K562 (cell line): ENCODE results near the gene CEP85L. TPM values are rescaled to one million over a fixed set of nuclear protein-coding genes. Genes with fewer than 3 reads are reported as not detected.

Source experiments
- ATAC-seq: fragments of 200-7000 bp; cut with Tn5 transposase; 3 replicates; pipeline ENCODE4 v1.9.1; 2020; ENCODE audit warnings: moderate library complexity
- BruUV-seq: library from RNA; stranded (reverse); fragments of 400-500 nt; replicated peaks from 2 replicates; lab custom pipeline; 2021; lab: Mats Ljungman, UMichigan
- CTCF ChIA-PET: fragments of 300-600 bp; formaldehyde crosslinking; extraction: SDS; loops from one replicate; lab custom pipeline; 2021; ENCODE audit warnings: low intra/inter-chr PET ratio; lab: Yijun Ruan, JAX
- POLR2A ChIA-PET: fragments of 300-600, 350-650 bp; sonication (Branson Sonifier 250); formaldehyde crosslinking; extraction: SDS; loops from one replicate; lab custom pipeline; 2021; ENCODE audit warnings: antibody characterized with exemption, inconsistent platforms; lab: Yijun Ruan, JAX
- DNase-seq, 4 experiments: peaks; one replicate each; pipeline versions ENCODE4 v3.0.0 to v3.0.0-alpha.2; 2011 to 2018; ENCODE audit warnings: low spot score in 3 of 4, mixed read lengths in 3 of 4; ENCODE audit errors: extremely low read depth in 1 of 4
- FAIRE-seq: peaks from 2 replicates; lab custom pipeline; 2011; peaks lifted over from hg19 to GRCh38; lab: Jason Lieb, UNC
- H2AFZ ChIP-seq: 2 replicates; pipeline ENCODE4 v1.6.0; 2011; ENCODE audit warnings: low read depth, low read length, control low read depth, inconsistent platforms
- H3K27ac ChIP-seq: fragments of 200-600 bp; 3 replicates; pipeline ENCODE4 v1.8.0; 2011; ENCODE audit warnings: low read depth, mild to moderate bottlenecking, control low read depth, inconsistent platforms, low read length, moderate library complexity, mixed read lengths; ENCODE audit errors: extremely low read depth
- H3K27me3 ChIP-seq, 2 experiments: fragments of 300-600 bp in 1 of 2; 2 replicates in 1 of 2; 3 replicates in 1 of 2; pipeline versions ENCODE4 v1.6.0 to v1.8.0; 2011; ENCODE audit warnings: inconsistent platforms in 2 of 2, low read length in 2 of 2, mild to moderate bottlenecking in 1 of 2, mixed read lengths in 1 of 2, moderate library complexity in 1 of 2; ENCODE audit not compliant: control insufficient read depth in 2 of 2, insufficient read depth in 2 of 2
- H3K36me3 ChIP-seq: fragments of 300-600 bp; 3 replicates; pipeline ENCODE4 v1.8.0; 2011; ENCODE audit warnings: mild to moderate bottlenecking, low read length, inconsistent platforms; ENCODE audit not compliant: control insufficient read depth, insufficient read depth
- H3K4me1 ChIP-seq, 2 experiments: fragments of 200-600 bp in 1 of 2; replicated peaks in 1 of 2; 2 replicates in 1 of 2; 3 replicates in 1 of 2; pipeline versions ENCODE4 v1.5.1 to v1.8.0; 2011; ENCODE audit warnings: inconsistent platforms in 2 of 2, low read length in 2 of 2, mild to moderate bottlenecking in 1 of 2, mixed read lengths in 1 of 2, moderate library complexity in 1 of 2; ENCODE audit not compliant: control insufficient read depth in 2 of 2, insufficient read depth in 2 of 2
- H3K4me2 ChIP-seq: 2 replicates; pipeline ENCODE4 v1.6.1; 2011; ENCODE audit warnings: low read length, control low read depth, inconsistent platforms, mixed read lengths; ENCODE audit not compliant: insufficient read depth
- H3K4me3 ChIP-seq: fragments of 200-600 bp; sonication (generic), shearing (Covaris generic); 2 replicates; pipeline ENCODE4 v1.5.1; 2016; ENCODE audit warnings: control low read depth, inconsistent platforms
- H3K79me2 ChIP-seq: fragments of 200-600 bp; 3 replicates; pipeline ENCODE4 v1.8.0; 2011; ENCODE audit warnings: low read length, inconsistent platforms; ENCODE audit not compliant: control insufficient read depth, insufficient read depth
- H3K9ac ChIP-seq, 2 experiments: 2 replicates each; pipeline versions ENCODE4 v1.6.0 to v1.6.1; 2011; ENCODE audit warnings: low read depth in 2 of 2, low read length in 2 of 2, control low read depth in 1 of 2, inconsistent platforms in 1 of 2, mild to moderate bottlenecking in 1 of 2, mixed read lengths in 1 of 2; ENCODE audit not compliant: insufficient read depth in 1 of 2
- H3K9me1 ChIP-seq: one replicate; pipeline ENCODE4 v1.6.0; 2011; ENCODE audit warnings: inconsistent platforms, mild to moderate bottlenecking, low read length, moderate library complexity; ENCODE audit not compliant: control insufficient read depth, insufficient read depth
- H3K9me3 ChIP-seq: replicated peaks from 2 replicates; pipeline ENCODE4 v1.5.1; 2011; ENCODE audit warnings: low read depth, low read length, inconsistent platforms; ENCODE audit not compliant: control insufficient read depth, insufficient read depth
- H4K20me1 ChIP-seq: replicated peaks from 2 replicates; pipeline ENCODE4 v1.6.1; 2011; ENCODE audit warnings: low read length, inconsistent platforms, mixed read lengths; ENCODE audit not compliant: control insufficient read depth, insufficient read depth
- COPS2 ChIP-seq: fragments of 450-650 bp; conservative IDR thresholded peaks from 2 replicates; pipeline ENCODE4 v1.6.1; 2016; ENCODE audit warnings: mild to moderate bottlenecking, moderate library complexity
- FIP1L1 ChIP-seq: fragments of 200-400 bp; formaldehyde crosslinking; IDR thresholded peaks from 2 replicates; pipeline ENCODE4 v1.6.1; 2018; ENCODE audit warnings: mild to moderate bottlenecking, low read depth, low read length; ENCODE audit not compliant: poor library complexity, severe bottlenecking
- HDAC8 ChIP-seq: fragments of 450-650 bp; IDR thresholded peaks from 2 replicates; pipeline ENCODE4 v1.6.1; 2016; ENCODE audit warnings: mild to moderate bottlenecking, missing genetic modification characterization, moderate library complexity, missing compliant biosample characterization
- POU5F1 ChIP-seq: fragments of 150-350 bp; IDR thresholded peaks from 2 replicates; pipeline ENCODE4 v1.6.1; 2014; ENCODE audit warnings: borderline replicate concordance, low read length, low read depth, mild to moderate bottlenecking; ENCODE audit not compliant: partially characterized antibody
- PRPF4 ChIP-seq: fragments of 200-400 bp; formaldehyde crosslinking; IDR thresholded peaks from one replicate; pipeline ENCODE4 v1.6.1; 2017; ENCODE audit warnings: low read length, low read depth, mild to moderate bottlenecking; ENCODE audit not compliant: insufficient read depth, poor library complexity, severe bottlenecking
- RBM39 ChIP-seq: fragments of 200-400 bp; formaldehyde crosslinking; optimal IDR thresholded peaks from 2 replicates; pipeline ENCODE3; 2018; ENCODE audit warnings: low read depth, low read length
- SIN3A ChIP-seq, 2 experiments: fragments of 150-350 bp in 1 of 2; IDR thresholded peaks; 2 replicates each; pipeline ENCODE4 v1.6.1; 2011 to 2016; ENCODE audit warnings: borderline replicate concordance in 2 of 2, low read depth in 2 of 2, low read length in 2 of 2, mild to moderate bottlenecking in 2 of 2, moderate library complexity in 2 of 2; ENCODE audit not compliant: control insufficient read depth in 1 of 2
- TAF15 ChIP-seq: fragments of 200-400 bp; formaldehyde crosslinking; IDR thresholded peaks from 2 replicates; pipeline ENCODE4 v1.6.1; 2017; ENCODE audit warnings: mild to moderate bottlenecking, low read depth, low read length, moderate library complexity
- ZNF316 ChIP-seq: fragments of 450-650 bp; IDR thresholded peaks from 2 replicates; pipeline ENCODE4 v1.6.1; 2016
- WGBS: fragments of 100-300 bp; shearing (Covaris generic); methylation state at CpG from one replicate; pipeline ENCODE4 v1.1.6; 2016; ENCODE audit warnings: low coverage, mixed read lengths; ENCODE audit not compliant: insufficient coverage; ENCODE audit errors: missing lambda C conversion rate; 5-methylcytosine and 5-hydroxymethylcytosine counted together
- in situ Hi-C: fragments of 300-500 bp; cut with MboI; formaldehyde crosslinking; loops from 4 replicates; pipeline ENCODE4 v1.15.0; 2018; ENCODE audit warnings: inconsistent platforms, mixed read lengths
- intact Hi-C: fragments of 100-400 bp; cut with micrococcal nuclease; formaldehyde crosslinking; loops from 2 replicates; pipeline ENCODE4 v1.14.2; 2022
- polyA plus RNA-seq, 8 experiments: library from polyadenylated mRNA; depleted of rRNA in 4 of 8; stranded (reverse) in 5 of 8; unstranded in 3 of 8; fragments of >200 nt; fragmentation: Nextera tagmentation in 2 of 8; fragmentation: Illumina TruSeq in 1 of 8; extraction: Ambion mirVana in 2 of 8; extraction: Trizol in 1 of 8; gene quantifications; 2 replicates each; pipeline versions ENCODE4 v1.2.1 to v1.2.3, GENCODE V29; 2011 to 2014; ENCODE audit warnings: inconsistent platforms in 1 of 8, missing spikeins in 1 of 8
- total RNA-seq, 7 experiments: library from RNA; depleted of rRNA in 6 of 7; stranded (reverse); fragments of >200 nt in 6 of 7; fragmentation: Illumina TruSeq in 2 of 7; extraction: Trizol in 2 of 7; gene quantifications; 2 replicates each; pipeline versions ENCODE4 v1.2.1 to v1.2.3, GENCODE V29; 2011 to 2021; ENCODE audit warnings: low replicate concordance in 1 of 7
- TF ChIP-seq, protein P1 (sequence below): sonication (generic); formaldehyde crosslinking; IDR thresholded peaks from 2 replicates; pipeline ENCODE4 v1.8.1; 2023; ENCODE audit warnings: mild to moderate bottlenecking, missing genetic modification reagents
- TF ChIP-seq, protein P2 (sequence below), 2 experiments: IDR thresholded peaks; 2 replicates each; pipeline ENCODE4 v1.6.1; 2012; ENCODE audit warnings: improper control_type of control experiment in 2 of 2, low read depth in 2 of 2, low read length in 2 of 2, borderline replicate concordance in 1 of 2
- TF ChIP-seq, protein P3 (sequence below): fragments of 200-800 bp; sonication (Bioruptor generic); IDR thresholded peaks from 2 replicates; pipeline ENCODE4 v1.6.1; 2017; ENCODE audit warnings: missing genetic modification characterization, missing compliant biosample characterization

The CEP85L gene
- total and polyA plus RNA-seq, 9 of the 15 experiments (the other 6 are each of a cell fraction or from before 2014, with no cell fraction given), result 4.5 to 15.8 (median 8.3) TPM

DNA sequence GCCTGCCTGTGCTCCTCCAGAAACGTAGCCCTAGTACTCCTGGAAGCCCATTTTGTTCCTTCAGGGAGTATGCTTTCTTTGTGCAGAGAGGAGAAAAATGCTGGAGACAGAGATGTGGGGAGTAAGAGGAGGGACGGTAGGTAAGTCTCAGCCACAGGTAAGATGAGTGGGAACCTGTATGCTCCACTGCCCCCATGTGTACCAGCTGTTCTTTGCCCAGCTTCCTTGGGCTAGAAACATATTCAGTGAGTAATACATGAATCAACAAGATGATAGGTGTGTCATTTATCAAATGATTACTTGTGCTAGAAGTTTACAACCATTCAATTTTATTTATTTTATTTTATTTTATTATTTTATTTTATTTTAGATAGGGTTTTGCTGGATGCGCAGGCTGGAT, 13.6 kb upstream of the CEP85L start (continued):
- no peak for TF ChIP-seq TAF15

DNA sequence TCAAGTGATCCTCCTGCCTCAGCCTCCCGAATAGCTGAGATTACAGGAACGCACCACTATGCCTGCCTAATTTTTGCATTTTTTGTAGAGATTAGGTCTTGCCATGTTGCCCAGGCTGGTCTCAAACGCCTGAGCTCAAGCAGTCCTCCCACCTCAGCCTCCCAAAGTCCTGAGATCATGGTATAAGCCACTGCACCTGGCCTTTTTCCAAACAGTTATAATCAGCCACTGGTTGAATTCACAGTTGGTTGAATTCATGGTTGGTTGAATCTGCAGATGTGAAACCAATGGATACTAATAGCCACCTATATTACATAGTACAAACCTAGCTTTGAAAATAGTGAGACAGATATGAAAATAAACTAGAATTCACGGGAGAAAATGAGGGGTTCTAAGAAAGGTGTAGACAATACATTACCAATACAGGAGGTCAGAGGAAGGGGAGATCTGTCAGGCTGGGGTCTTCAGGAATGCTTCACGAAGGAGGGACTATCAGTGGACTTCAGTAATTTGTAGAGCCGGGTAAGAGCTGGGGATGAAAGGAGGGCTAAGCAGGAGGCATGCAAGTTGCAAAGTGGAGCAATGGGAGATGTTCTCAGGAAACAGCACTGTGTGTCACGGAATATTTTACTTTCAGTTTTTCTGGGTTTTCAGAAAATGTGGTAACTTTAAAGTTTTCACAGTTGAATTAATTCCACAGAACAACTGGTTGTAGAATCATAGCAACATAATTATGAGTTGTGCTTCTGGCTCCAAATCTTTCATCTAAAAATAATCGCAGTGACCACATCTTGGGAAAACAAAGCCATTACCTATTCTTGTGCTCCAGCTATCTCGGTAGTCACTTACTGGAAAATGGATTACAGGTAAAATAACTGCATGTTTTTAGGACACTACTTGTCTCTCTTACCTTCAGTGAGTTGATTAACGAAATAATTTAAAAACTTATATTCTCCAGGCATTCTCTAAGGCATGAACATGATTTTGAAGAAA, 12.9 kb upstream of the CEP85L start:
- Histone ChIP-seq H3K27ac (no peak overlapping the region), H3K9me1 (no peaks in the 10 kb centered on the region), H3K9me3 (no peaks in the 10 kb centered on the region), H3K36me3 (peaks cover 7% of the 10 kb centered on the region; the same call in 1 of the 3 replicates), H3K27me3 (no peaks in the 10 kb centered on the region), H3K79me2 (peaks cover 14% of the 10 kb centered on the region; the same call in 1 of the 3 replicates), H3K4me2 (no peak overlapping the region), H3K4me1 (peaks cover 14 to 25% of the 10 kb centered on the region in 2 experiments; a peak in 4 of 5 replicates), H3K4me3 (no peak overlapping the region), H2AFZ (no peak overlapping the region), H3K9ac (no peak overlapping the region), H4K20me1 (no peaks in the 10 kb centered on the region)
- ATAC-seq (no peak), DNase-seq (no peak), FAIRE-seq (no peak)
- ChIA-PET CTCF (interaction anchor here (0.6 kb wide), 1 partner anchor 231 kb away, joined by 3 read pairs; no protein-coding TSS in a partner anchor), POLR2A (interaction anchor here (0.7 kb wide), 1 partner anchor 14 kb away, joined by 3 read pairs; no protein-coding TSS in a partner anchor)
- in situ Hi-C loops (no loop called here), intact Hi-C loops (no loop called here)
- 52% methylated on average over 10 of the region's 10 CpGs for WGBS
- BruUV-seq, result no TSS peak
- TF ChIP-seq, protein P1, sequence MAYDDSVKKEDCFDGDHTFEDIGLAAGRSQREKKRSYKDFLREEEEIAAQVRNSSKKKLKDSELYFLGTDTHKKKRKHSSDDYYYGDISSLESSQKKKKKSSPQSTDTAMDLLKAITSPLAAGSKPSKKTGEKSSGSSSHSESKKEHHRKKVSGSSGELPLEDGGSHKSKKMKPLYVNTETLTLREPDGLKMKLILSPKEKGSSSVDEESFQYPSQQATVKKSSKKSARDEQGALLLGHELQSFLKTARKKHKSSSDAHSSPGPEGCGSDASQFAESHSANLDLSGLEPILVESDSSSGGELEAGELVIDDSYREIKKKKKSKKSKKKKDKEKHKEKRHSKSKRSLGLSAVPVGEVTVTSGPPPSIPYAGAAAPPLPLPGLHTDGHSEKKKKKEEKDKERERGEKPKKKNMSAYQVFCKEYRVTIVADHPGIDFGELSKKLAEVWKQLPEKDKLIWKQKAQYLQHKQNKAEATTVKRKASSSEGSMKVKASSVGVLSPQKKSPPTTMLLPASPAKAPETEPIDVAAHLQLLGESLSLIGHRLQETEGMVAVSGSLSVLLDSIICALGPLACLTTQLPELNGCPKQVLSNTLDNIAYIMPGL, result no peak
- TF ChIP-seq, protein P2, sequence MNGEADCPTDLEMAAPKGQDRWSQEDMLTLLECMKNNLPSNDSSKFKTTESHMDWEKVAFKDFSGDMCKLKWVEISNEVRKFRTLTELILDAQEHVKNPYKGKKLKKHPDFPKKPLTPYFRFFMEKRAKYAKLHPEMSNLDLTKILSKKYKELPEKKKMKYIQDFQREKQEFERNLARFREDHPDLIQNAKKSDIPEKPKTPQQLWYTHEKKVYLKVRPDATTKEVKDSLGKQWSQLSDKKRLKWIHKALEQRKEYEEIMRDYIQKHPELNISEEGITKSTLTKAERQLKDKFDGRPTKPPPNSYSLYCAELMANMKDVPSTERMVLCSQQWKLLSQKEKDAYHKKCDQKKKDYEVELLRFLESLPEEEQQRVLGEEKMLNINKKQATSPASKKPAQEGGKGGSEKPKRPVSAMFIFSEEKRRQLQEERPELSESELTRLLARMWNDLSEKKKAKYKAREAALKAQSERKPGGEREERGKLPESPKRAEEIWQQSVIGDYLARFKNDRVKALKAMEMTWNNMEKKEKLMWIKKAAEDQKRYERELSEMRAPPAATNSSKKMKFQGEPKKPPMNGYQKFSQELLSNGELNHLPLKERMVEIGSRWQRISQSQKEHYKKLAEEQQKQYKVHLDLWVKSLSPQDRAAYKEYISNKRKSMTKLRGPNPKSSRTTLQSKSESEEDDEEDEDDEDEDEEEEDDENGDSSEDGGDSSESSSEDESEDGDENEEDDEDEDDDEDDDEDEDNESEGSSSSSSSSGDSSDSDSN (IDR thresholded peaks at IDR 0.05; ENCODE audit: borderline replicate concordance in 1 of 2, low read depth in 2 of 2, low read length in 2 of 2), result no peak
- no peak for TF ChIP-seq SIN3A (IDR thresholded peaks at IDR 0.05; ENCODE audit: borderline replicate concordance in 2 of 2, control insufficient read depth in 1 of 2, low read depth in 2 of 2, low read length in 2 of 2)
- TF ChIP-seq POU5F1, result no peak
- TF ChIP-seq ZNF316, result no peak
- no peak for TF ChIP-seq PRPF4
- TF ChIP-seq HDAC8, result no peak
- TF ChIP-seq FIP1L1, result no peak
- no peak for TF ChIP-seq COPS2
- TF ChIP-seq, protein P3, sequence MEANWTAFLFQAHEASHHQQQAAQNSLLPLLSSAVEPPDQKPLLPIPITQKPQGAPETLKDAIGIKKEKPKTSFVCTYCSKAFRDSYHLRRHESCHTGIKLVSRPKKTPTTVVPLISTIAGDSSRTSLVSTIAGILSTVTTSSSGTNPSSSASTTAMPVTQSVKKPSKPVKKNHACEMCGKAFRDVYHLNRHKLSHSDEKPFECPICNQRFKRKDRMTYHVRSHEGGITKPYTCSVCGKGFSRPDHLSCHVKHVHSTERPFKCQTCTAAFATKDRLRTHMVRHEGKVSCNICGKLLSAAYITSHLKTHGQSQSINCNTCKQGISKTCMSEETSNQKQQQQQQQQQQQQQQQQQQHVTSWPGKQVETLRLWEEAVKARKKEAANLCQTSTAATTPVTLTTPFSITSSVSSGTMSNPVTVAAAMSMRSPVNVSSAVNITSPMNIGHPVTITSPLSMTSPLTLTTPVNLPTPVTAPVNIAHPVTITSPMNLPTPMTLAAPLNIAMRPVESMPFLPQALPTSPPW (CRISPR knock-in tag), result no peak
- no peak for TF ChIP-seq RBM39
